MM.1S (cell line): Measurements from ENCODE around the gene CSNK1A1L.

ENCODE experiments used
- EZH2phosphoT487 ChIP-seq: fragments of 300-600 bp; sonication (generic); IDR thresholded peaks from 2 replicates; pipeline ENCODE4 v1.6.1; 2018; ENCODE audit warnings: antibody characterized with exemption, low read length
- TF ChIP-seq, protein P1 (sequence below): fragments of 300-600 bp; sonication (generic); IDR thresholded peaks from 2 replicates; pipeline ENCODE4 v1.5.1; 2016; ENCODE audit warnings: antibody characterized with exemption, low read length, mixed read lengths

DNA sequence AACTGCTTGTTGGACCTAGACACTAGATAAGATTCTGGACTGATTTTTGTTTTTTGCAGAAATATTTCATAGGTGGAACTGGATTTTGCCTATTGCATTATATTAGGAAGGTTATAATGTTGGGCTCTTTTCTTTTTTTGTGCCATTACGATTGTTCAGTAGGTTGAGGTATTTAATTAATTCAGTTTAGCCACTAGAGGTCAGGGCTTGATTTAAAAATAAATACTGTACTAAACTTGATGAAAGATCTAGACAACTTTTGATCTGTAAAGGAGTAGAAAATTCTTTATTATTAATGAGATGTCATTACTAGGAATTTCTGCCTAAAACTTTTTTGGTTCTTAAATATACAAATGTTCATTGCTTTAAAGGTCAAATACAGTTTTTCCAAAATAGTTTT lies 30.8 kb downstream of the CSNK1A1L start:
- TF ChIP-seq, protein P1, sequence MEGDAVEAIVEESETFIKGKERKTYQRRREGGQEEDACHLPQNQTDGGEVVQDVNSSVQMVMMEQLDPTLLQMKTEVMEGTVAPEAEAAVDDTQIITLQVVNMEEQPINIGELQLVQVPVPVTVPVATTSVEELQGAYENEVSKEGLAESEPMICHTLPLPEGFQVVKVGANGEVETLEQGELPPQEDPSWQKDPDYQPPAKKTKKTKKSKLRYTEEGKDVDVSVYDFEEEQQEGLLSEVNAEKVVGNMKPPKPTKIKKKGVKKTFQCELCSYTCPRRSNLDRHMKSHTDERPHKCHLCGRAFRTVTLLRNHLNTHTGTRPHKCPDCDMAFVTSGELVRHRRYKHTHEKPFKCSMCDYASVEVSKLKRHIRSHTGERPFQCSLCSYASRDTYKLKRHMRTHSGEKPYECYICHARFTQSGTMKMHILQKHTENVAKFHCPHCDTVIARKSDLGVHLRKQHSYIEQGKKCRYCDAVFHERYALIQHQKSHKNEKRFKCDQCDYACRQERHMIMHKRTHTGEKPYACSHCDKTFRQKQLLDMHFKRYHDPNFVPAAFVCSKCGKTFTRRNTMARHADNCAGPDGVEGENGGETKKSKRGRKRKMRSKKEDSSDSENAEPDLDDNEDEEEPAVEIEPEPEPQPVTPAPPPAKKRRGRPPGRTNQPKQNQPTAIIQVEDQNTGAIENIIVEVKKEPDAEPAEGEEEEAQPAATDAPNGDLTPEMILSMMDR = peak; percentile 23; the same call in 1 of the 2 replicates
- TF ChIP-seq EZH2phosphoT487 = no peak
